Loucy (cell line): Measurements from ENCODE around the gene EXOC2.

Experiments
- H2AFZ ChIP-seq: fragments of 200-600 bp; sonication (generic); 2 replicates; pipeline ENCODE4 v1.6.0; 2016; ENCODE audit warnings: antibody characterized with exemption, mild to moderate bottlenecking, low read length, moderate library complexity
- H3F3A ChIP-seq: fragments of 200-600 bp; 2 replicates; pipeline ENCODE4 v1.6.0; 2016; ENCODE audit warnings: antibody characterized with exemption, low read depth, mild to moderate bottlenecking
- H3K27me3 ChIP-seq: fragments of 200-600 bp; sonication (generic); 2 replicates; pipeline ENCODE4 v1.6.1; 2014; ENCODE audit warnings: low read length, mild to moderate bottlenecking; ENCODE audit not compliant: insufficient read depth, poor library complexity, severe bottlenecking
- H3K36me3 ChIP-seq: fragments of 200-600 bp; sonication (generic); 2 replicates; pipeline ENCODE4 v1.6.1; 2016; ENCODE audit warnings: low read length; ENCODE audit not compliant: insufficient read depth
- H3K4me1 ChIP-seq: fragments of 200-600 bp; sonication (generic); 2 replicates; pipeline ENCODE4 v1.5.1; 2014; ENCODE audit warnings: low read length, mild to moderate bottlenecking; ENCODE audit not compliant: insufficient read depth, poor library complexity, severe bottlenecking
- H3K4me2 ChIP-seq: fragments of 200-600 bp; sonication (generic); 2 replicates; pipeline ENCODE4 v1.6.0; 2014; ENCODE audit warnings: antibody characterized with exemption, low read length, low read depth, mild to moderate bottlenecking; ENCODE audit not compliant: poor library complexity, severe bottlenecking
- H3K4me3 ChIP-seq: fragments of 200-600 bp; sonication (generic); 2 replicates; pipeline ENCODE4 v1.5.1; 2014; ENCODE audit warnings: low read length, mild to moderate bottlenecking, mixed read lengths; ENCODE audit not compliant: poor library complexity, severe bottlenecking
- H3K79me2 ChIP-seq: fragments of 200-600 bp; sonication (generic); 2 replicates; pipeline ENCODE4 v1.6.1; 2014; ENCODE audit warnings: low read length; ENCODE audit not compliant: insufficient read depth
- H3K9ac ChIP-seq: fragments of 200-600 bp; sonication (generic); 2 replicates; pipeline ENCODE4 v1.6.0; 2014; ENCODE audit warnings: mild to moderate bottlenecking, low read depth, low read length, moderate library complexity; ENCODE audit not compliant: poor library complexity, severe bottlenecking
- H3K9me2 ChIP-seq: fragments of 200-600 bp; sonication (generic); replicated peaks from 2 replicates; pipeline ENCODE4 v1.6.1; 2016; ENCODE audit warnings: low read depth, low read length, mixed read lengths
- H3K9me3 ChIP-seq: fragments of 200-600 bp; sonication (generic); 2 replicates; pipeline ENCODE4 v1.6.1; 2014; ENCODE audit warnings: mild to moderate bottlenecking, antibody characterized with exemption, low read length, low read depth; ENCODE audit not compliant: insufficient read depth
- H4K20me1 ChIP-seq: fragments of 200-600 bp; sonication (generic); 2 replicates; pipeline ENCODE4 v1.6.0; 2014; ENCODE audit warnings: antibody characterized with exemption, low read length, mild to moderate bottlenecking; ENCODE audit not compliant: insufficient read depth, poor library complexity, severe bottlenecking
- EZH2phosphoT487 ChIP-seq: fragments of 200-600 bp; IDR thresholded peaks from 2 replicates; pipeline ENCODE4 v1.6.1; 2018; ENCODE audit warnings: antibody characterized with exemption, mild to moderate bottlenecking, moderate library complexity, borderline replicate concordance
- TF ChIP-seq, protein P1 (sequence below): fragments of 200-600 bp; sonication (generic); conservative IDR thresholded peaks from 2 replicates; pipeline ENCODE4 v1.5.1; 2014; ENCODE audit warnings: mild to moderate bottlenecking, antibody characterized with exemption, low read length

EXOC2 gene

GRCh38 chr6:492178-492577 lies 200.8 kb downstream of the EXOC2 start:
- H3K4me3 ChIP-seq, result no peak overlapping the region
- no peaks in the 10 kb centered on the region for H3K27me3 ChIP-seq
- H4K20me1 ChIP-seq, result no peaks in the 10 kb centered on the region
- no peaks in the 10 kb centered on the region for H3K79me2 ChIP-seq
- no peak overlapping the region for H3K9ac ChIP-seq
- no peaks in the 10 kb centered on the region for H3K9me3 ChIP-seq
- H2AFZ ChIP-seq, result no peak overlapping the region
- TF ChIP-seq EZH2phosphoT487, result no peak
- TF ChIP-seq, protein P1, sequence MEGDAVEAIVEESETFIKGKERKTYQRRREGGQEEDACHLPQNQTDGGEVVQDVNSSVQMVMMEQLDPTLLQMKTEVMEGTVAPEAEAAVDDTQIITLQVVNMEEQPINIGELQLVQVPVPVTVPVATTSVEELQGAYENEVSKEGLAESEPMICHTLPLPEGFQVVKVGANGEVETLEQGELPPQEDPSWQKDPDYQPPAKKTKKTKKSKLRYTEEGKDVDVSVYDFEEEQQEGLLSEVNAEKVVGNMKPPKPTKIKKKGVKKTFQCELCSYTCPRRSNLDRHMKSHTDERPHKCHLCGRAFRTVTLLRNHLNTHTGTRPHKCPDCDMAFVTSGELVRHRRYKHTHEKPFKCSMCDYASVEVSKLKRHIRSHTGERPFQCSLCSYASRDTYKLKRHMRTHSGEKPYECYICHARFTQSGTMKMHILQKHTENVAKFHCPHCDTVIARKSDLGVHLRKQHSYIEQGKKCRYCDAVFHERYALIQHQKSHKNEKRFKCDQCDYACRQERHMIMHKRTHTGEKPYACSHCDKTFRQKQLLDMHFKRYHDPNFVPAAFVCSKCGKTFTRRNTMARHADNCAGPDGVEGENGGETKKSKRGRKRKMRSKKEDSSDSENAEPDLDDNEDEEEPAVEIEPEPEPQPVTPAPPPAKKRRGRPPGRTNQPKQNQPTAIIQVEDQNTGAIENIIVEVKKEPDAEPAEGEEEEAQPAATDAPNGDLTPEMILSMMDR, result no peak
- peaks cover 6% of the 10 kb centered on the region for H3F3A ChIP-seq
- no peaks in the 10 kb centered on the region; the same call in 1 of the 2 replicates for H3K36me3 ChIP-seq
- peaks cover 62% of the 10 kb centered on the region for H3K4me1 ChIP-seq
- H3K4me2 ChIP-seq, result peak overlapping the region; percentile 67
- H3K9me2 ChIP-seq, result no peaks in the 10 kb centered on the region

- Histone ChIP-seq H4K20me1 (no peaks in the 10 kb centered on the region), H3K4me1 (peaks cover 61% of the 10 kb centered on the region), H3K36me3 (no peaks in the 10 kb centered on the region; the same call in 1 of the 2 replicates), H3K27me3 (no peaks in the 10 kb centered on the region), H3K9me3 (no peaks in the 10 kb centered on the region), H3K9ac (peak overlapping the region; percentile 18), H3K4me3 (peak overlapping the region; percentile 38), H3F3A (peaks cover 6% of the 10 kb centered on the region), H2AFZ (no peak overlapping the region), H3K4me2 (peak overlapping the region; percentile 67), H3K9me2 (no peaks in the 10 kb centered on the region), H3K79me2 (no peaks in the 10 kb centered on the region)
- TF ChIP-seq EZH2phosphoT487, result no peak
- TF ChIP-seq, protein P1, result no peak
Observed at GRCh38 chr6:491233-491632, 201.7 kb downstream of the EXOC2 start.

GRCh38 chr6:490251-491037 lies 202.5 kb downstream of the EXOC2 start:
- TF ChIP-seq, protein P1, result no peak
- TF ChIP-seq EZH2phosphoT487, result no peak

More at GRCh38 chr6:490251-491037, 202.5 kb downstream of the EXOC2 start:
- no peaks in the 10 kb centered on the region for H3K27me3 ChIP-seq
- peak overlapping the region; percentile 67 for H3K4me2 ChIP-seq
- H2AFZ ChIP-seq, result no peak overlapping the region
- H4K20me1 ChIP-seq, result no peaks in the 10 kb centered on the region
- H3K9me2 ChIP-seq, result no peaks in the 10 kb centered on the region
- H3K9ac ChIP-seq, result peak overlapping the region; percentile 18
- peaks cover 7% of the 10 kb centered on the region; the same call in 1 of the 2 replicates for H3K36me3 ChIP-seq
- H3K79me2 ChIP-seq, result no peaks in the 10 kb centered on the region
- H3F3A ChIP-seq, result peaks cover 6% of the 10 kb centered on the region
- peaks cover 61% of the 10 kb centered on the region for H3K4me1 ChIP-seq
- peak overlapping the region; percentile 38 for H3K4me3 ChIP-seq
- H3K9me3 ChIP-seq, result no peaks in the 10 kb centered on the region
